WI38 (cell line): ENCODE results near the gene FGFRL1.

Experiments
- H3K4me3 ChIP-seq: 2 replicates; pipeline ENCODE4 v1.5.1; 2011; ENCODE audit warnings: low read depth, mild to moderate bottlenecking, control low read depth, low read length
- CTCF ChIP-seq: IDR thresholded peaks from 2 replicates; pipeline ENCODE4 v1.5.1; 2012; ENCODE audit warnings: low read depth, mild to moderate bottlenecking, control low read depth, low read length

The FGFRL1 gene

GRCh38 chr4:1015746-1016145 lies 4.3 kb downstream of the FGFRL1 start:
- no peak for TF ChIP-seq CTCF
- no peak overlapping the region for H3K4me3 ChIP-seq

DNA sequence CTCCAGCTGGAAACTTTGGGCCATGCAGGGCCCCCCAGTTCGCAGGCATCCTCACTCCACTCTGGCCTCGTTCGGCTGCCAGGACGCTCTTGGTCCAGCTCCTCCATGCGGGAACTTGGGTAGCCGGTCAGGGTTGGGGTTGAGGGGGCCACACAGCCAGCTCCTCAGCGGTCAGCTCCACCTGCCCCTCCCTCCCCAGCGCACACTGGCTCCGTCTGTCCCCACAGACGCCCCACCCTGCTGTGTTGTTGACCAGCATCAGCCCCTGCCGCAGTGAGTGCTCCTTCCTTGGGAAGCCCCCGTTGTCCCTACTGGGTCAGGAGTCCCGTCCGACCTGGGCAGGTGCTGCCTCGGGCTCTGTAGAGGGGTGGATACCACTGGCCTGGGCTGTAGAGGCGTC lies 5.8 kb downstream of the FGFRL1 start:
- H3K4me3 ChIP-seq = no peak overlapping the region
- no peak for TF ChIP-seq CTCF

GRCh38 chr4:1017706-1018105 lies 6.3 kb downstream of the FGFRL1 start:
- no peak overlapping the region for H3K4me3 ChIP-seq
- TF ChIP-seq CTCF = no peak

DNA sequence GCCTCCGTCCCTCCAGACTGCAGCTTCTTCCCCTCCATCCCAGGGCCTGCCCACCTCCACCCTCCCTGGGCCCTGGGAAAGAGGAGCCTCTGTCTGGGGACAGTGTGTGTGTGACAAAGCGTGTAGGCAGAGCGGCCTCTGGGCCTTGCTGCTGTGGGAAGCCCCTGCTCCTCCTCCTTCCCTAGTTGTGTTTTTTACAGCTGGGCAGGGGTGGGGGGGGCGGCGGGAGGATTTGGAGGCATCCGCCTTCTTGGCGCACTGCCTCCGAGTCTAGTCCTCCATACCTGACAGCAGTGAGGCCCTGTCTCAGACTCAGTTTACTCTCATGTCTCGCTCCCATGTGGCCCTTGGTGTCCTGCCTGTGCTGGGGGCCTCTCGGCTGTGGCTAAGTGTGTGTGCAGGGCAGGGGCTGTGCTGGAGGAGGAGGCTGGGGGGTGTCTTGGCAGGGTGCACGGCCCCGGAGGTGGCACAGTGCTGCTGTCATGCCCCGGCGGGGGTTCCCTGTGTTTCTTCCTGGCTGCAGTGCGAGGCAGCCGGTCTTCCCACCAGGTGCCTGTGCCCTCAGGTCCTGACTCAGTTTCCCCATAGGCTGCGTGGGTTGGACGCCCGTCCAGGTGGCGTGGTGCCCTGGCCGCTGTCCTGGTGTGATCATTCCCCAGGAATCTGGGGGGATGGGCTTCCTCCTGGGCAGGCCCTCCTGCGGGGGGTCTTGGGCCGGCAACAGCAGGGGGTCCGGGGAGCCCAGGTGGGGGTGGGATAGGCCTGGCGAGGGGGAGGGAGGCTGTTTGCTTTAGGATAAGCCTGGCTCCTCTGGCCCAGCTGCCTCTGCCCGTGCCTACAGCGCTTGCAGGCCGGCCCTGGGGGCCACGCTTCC lies 7.0 kb downstream of the FGFRL1 start:
- H3K4me3 ChIP-seq = no peak overlapping the region
- TF ChIP-seq CTCF = no peak

GRCh38 chr4:1019320-1019719 lies 7.9 kb downstream of the FGFRL1 start:
- TF ChIP-seq CTCF = no peak
- no peak overlapping the region for H3K4me3 ChIP-seq

GRCh38 chr4:1019729-1020470 lies 8.5 kb downstream of the FGFRL1 start:
- H3K4me3 ChIP-seq = no peak overlapping the region
- TF ChIP-seq CTCF = no peak
